HG03139 (cell line): ENCODE results near the gene THAP12.
A peak's percentile ranks its signal among the peaks of the same experiment; 100 is the strongest.

ENCODE experiments used
- ATAC-seq: cut with Tn5 transposase; IDR thresholded peaks from one replicate; pipeline ENCODE4 v1.9.1; 2021; ENCODE audit not compliant: unreplicated experiment

Gene THAP12

GRCh38 chr11:76380159-76380976 lies 564 bp downstream of the THAP12 start:
- peak; percentile 18 for ATAC-seq

DNA sequence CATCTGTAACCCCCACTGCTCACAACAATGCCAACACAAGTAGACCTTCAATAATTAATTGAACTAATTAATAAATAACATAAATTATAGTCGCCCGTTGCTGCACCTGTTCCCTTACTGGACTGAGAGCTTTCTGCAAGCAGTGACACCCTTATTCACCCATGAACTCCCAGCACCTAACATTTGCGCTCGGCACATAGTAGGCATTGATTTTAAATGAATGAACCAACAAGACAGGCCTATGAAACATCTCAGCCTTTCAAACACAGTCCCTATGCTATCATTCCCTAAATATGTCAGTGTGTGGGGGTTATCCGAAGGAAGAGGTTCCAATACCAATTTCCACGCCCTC lies 1.1 kb downstream of the THAP12 start:
- no peak for ATAC-seq

- no peak for ATAC-seq
These were observed 4.0 kb downstream of the THAP12 start for GRCh38 chr11:76376746-76377558.

DNA sequence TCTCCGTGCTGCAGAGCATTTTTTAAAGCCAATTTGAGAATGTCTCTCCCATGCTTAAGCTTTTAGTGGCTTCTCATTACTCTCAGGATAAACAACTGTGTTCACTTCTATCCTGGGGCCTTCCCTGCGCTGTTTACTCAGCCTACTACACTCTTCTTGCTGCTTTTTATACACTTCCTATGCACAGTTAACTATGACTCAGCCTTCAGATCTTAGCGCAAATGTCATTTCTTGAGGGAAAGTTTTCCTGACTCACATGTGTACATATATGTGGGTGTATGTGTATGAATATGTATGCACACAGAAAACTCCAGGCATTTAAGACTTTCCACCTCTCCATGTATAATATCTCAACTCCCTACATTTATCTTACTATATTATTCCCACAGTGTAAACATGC lies 9.8 kb downstream of the THAP12 start:
- ATAC-seq = no peak

DNA sequence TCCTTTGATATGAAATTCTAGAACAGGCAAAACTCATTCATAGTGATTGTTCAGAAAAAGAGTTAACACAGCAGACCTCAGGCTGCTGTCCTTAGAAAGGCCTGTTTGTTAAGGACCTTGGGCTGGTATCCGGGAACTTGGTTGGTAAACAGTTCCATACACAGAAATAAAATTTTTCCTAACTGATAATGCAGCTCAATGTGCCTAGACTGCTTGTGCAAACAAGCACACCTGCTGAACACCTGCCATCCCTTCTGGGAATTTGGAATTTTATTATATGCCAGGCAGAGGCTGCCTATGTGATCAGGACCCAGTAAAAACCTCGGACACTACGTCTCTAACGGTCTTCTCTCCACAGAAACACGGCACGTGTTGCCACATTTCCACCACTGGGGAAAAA lies 11.5 kb downstream of the THAP12 start:
- ATAC-seq = no peak

GRCh38 chr11:76368490-76368889 lies 12.4 kb downstream of the THAP12 start:
- no peak for ATAC-seq

DNA sequence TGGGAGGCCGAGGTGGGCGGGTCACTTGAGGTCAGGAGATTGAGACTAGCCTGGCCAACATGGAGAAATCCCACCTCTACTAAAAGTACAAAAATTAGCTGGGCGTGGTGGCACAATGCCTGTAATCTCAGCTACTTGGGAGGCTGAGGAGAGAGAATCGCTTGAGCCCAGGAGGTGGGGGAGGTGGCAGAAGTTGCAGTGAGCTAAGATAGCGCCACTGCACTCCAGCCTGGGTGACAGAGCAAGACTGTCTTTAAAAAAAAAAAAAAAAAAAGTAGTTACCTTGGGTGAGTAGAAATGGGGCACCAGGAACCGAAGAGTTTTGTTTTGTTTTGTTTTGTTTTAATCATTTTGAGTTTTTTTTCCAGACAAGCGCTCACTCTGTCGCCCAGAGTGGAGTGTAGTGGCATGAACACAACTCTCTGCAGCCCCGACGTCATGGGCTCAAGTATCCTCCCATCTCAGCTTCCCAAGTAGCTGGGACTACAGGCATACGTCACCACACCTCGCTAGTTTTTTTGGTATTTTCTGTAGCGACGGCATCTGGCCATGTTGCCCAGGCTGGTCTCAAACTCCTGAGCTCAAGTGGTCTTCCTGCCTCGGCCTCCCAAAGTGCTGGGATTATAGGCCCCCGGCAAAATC lies 15.8 kb downstream of the THAP12 start:
- ATAC-seq = no peak

- ATAC-seq = no peak
These were observed 18.2 kb downstream of the THAP12 start for GRCh38 chr11:76362716-76363115.

GRCh38 chr11:76361776-76362175 lies 19.2 kb downstream of the THAP12 start:
- no peak for ATAC-seq

DNA sequence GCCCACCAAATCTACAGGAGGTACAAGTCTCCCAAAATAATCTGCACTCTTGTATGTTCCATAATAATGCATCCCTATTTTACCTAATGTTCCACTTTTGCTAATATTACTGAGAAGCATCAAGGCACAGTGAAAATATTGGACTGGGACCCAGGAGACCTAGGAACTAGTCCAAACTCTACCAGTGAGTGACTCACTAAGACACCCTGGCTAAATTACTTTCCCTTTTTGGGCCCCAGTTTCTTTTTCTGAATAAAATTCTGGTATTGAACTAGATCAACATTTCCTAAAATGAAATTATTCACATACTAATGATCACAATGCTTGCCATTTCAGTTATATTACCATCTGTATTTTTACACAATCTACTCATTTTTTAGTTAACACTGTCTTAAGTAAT lies 19.6 kb downstream of the THAP12 start:
- ATAC-seq = no peak

GRCh38 chr11:76355172-76355571 lies 25.8 kb downstream of the THAP12 start:
- ATAC-seq = no peak

- no peak for ATAC-seq
These were observed 32.6 kb downstream of the THAP12 start for GRCh38 chr11:76348348-76348747.

DNA sequence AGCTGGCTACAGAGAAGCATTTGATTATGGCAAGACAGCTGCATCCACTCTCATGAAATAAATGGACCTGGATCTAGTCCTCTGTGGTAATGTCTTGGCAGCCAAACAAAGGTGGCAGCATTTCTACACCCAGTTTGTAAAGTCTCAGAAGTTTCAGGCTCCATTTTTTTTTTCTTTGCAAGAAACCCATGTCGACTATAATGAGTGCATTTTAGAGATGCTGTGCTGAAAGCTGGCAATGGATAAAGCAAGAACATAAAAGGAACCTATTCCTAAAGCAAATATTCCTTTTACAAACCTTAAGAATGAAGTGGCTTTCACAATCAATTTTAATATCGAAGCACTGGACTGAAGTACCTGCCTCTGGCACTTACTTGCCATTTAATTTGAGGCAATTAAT lies 33.5 kb downstream of the THAP12 start:
- no peak for ATAC-seq

DNA sequence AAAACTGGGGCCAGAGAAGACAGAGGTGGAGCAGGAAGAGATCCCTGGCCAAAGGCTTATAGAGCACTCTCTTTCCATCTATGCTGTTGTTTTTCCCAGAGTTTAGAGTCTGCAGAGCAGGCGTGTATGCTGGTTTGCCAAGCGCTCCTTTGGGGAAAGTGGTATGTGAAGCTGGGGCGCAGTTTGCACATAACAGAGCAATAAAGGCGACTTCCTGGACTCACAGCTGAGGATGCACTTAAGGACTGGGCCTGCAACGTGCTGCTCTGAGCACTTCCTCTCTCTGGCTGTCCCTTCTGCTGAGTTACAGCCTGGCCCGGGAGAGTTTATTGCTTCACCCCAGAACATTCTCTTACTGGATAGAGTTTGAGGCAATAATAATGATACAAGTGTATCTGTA lies 41.7 kb downstream of the THAP12 start:
- ATAC-seq = no peak

DNA sequence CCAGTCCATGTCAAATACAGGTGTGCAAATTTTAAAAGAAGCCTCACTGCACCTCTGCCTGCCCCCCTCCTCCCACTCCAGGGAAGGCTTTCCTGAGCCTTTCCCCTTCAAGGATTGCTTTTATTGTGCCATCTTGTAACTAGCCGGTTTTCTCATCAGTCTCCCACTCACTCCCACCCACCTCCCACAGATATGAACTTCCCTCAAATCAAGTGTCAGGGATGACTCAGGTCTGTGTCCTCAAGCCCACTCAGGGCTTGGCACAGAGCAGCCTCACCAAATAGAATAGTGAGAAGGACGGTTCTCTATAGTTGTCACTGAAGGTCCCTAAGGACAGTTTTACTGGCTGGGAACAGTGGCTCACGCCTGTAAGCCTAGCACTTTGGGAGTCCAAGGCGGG lies 43.0 kb downstream of the THAP12 start:
- ATAC-seq = no peak

GRCh38 chr11:76337469-76337868 lies 43.5 kb downstream of the THAP12 start:
- no peak for ATAC-seq

DNA sequence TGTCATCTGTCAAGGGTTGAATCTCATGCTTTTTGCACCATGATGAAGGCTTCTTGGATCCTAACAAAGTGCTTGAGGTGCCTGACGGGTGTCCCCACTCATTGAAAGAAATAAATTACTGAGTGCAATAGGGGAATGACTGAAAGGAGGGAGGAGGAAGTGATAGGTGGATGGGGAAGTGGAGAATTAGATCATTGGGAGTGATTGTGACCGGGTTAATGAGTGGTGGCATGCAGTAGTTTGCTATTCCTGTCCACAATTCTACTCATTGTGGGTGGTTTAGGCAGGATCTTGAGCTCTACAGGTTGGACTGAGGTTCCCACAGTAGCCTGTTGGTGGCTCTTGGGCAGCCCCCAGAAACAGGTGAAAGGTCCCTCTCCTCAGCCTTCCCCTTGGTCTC lies 44.3 kb downstream of the THAP12 start:
- ATAC-seq = no peak

DNA sequence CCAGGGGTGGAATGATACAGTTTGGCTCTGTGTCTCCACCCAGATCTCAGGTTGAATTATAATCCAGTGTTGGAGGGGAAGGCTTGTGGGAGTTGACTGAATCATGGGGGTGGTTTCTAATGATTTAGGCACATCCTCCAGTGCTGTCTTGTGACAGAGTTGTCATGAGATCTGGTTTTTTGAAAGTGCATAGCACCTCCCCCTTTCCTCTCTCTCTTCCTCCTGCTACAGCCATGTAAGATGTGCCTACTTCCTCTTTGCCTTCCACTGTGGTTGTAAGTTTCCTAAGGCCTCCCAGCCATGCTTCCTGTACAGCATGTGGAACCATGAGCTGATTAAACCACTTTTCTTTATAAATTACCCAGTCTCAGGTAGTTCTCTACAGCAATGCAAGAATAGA lies 45.1 kb downstream of the THAP12 start:
- ATAC-seq = no peak

- no peak for ATAC-seq
These were observed 46.0 kb downstream of the THAP12 start for GRCh38 chr11:76334826-76335389.

DNA sequence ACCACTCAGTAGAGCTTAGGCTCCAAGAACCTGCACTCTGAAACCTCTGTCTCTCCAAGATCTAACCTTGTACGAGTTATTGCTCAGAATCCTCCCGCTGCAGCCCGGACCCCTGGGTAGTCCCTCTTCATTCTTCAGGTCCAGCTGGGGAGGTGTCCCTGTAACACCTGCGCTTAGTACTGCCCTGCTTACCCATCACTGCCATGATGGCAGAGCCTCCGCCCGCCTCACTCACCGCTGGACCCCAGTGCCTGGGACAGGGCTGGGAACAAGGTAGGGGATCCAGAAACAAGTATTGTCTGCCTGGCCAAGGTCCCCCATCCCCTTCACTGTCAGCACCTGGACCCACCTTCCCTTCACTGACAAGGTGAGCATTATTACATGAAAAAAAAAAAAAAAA lies 50.3 kb downstream of the THAP12 start:
- no peak for ATAC-seq

- ATAC-seq = no peak
These were observed 50.9 kb downstream of the THAP12 start for GRCh38 chr11:76329983-76330382.
